Gastroesophageal sphincter (tissue), 4 donors: ENCODE data around the gene SOSTDC1. TPM values are rescaled to one million over a fixed set of nuclear protein-coding genes. Genes with fewer than 3 reads are reported as not detected.
"Not testable (repeated sequence)": the region's sequence is repeated elsewhere in the genome, so short reads cannot be mapped to it uniquely, and the experiment has no call there.

Source experiments
- ATAC-seq: fragments of 150-250 bp; one replicate; pipeline ENCODE4 v1.9.1; 2016; ENCODE audit warnings: mild to moderate bottlenecking, moderate library complexity
- H3K27ac ChIP-seq, 4 donors: fragments of 200-600 bp; sonication (generic) in 3 of 4; 1 replicate in 3 of 4; 2 replicates in 1 of 4; pipeline ENCODE4 v1.5.1; 2016 to 2019
- H3K27me3 ChIP-seq: fragments of 200-600 bp; sonication (generic); one replicate; pipeline ENCODE4 v1.5.1; 2019
- H3K36me3 ChIP-seq, 2 donors: fragments of 200-600 bp; sonication (generic); one replicate each; pipeline ENCODE4 v1.5.1; 2019; ENCODE audit warnings: control low read depth in 1 of 2
- H3K4me1 ChIP-seq, 3 donors: fragments of 200-600 bp; sonication (generic); 1 replicate in 2 of 3; 2 replicates in 1 of 3; pipeline ENCODE4 v1.5.1; 2016 to 2019; ENCODE audit warnings: control low read depth in 2 of 3
- H3K4me3 ChIP-seq, 2 donors: fragments of 200-600 bp; sonication (generic); one replicate each; pipeline ENCODE4 v1.5.1; 2019; ENCODE audit warnings: mild to moderate bottlenecking in 1 of 2, moderate library complexity in 1 of 2
- H3K9me3 ChIP-seq, 3 donors: fragments of 200-600 bp; sonication (generic); one replicate each; pipeline ENCODE4 v1.5.1; 2017 to 2019; ENCODE audit warnings: control low read depth in 2 of 3
- CTCF ChIP-seq, 4 experiments: fragments of 200-600 bp in 2 of 4; fragments of 450-650 bp in 2 of 4; sonication (generic) in 1 of 4; IDR thresholded peaks; one replicate each; pipeline ENCODE4 v1.5.1; 2017 to 2019; ENCODE audit warnings: antibody characterized with exemption in 4 of 4, mild to moderate bottlenecking in 2 of 4, moderate library complexity in 2 of 4
- EP300 ChIP-seq: sonication (generic); formaldehyde crosslinking; IDR thresholded peaks from one replicate; pipeline ENCODE4 v1.6.1; 2017; ENCODE audit warnings: antibody characterized with exemption, mild to moderate bottlenecking
- POLR2A ChIP-seq, 2 donors: fragments of 450-650 bp; IDR thresholded peaks; one replicate each; pipeline ENCODE4 v1.6.1; 2017; ENCODE audit warnings: antibody characterized with exemption in 2 of 2, mild to moderate bottlenecking in 2 of 2, moderate library complexity in 1 of 2
- POLR2AphosphoS5 ChIP-seq: sonication (generic); formaldehyde crosslinking; IDR thresholded peaks from one replicate; pipeline ENCODE4 v1.6.1; 2017; ENCODE audit warnings: antibody characterized with exemption
- WGBS, 2 donors: methylation state at CpG; one replicate each; pipeline ENCODE4 v1.1.5; 2018; ENCODE audit warnings: low coverage in 1 of 2; 5-methylcytosine and 5-hydroxymethylcytosine counted together
- total RNA-seq, 4 donors: library from RNA; depleted of rRNA; stranded (reverse); fragments of >200 nt; gene quantifications; one replicate each; pipeline ENCODE4 v1.1.0, GENCODE V29; 2016

The SOSTDC1 gene
- total RNA-seq, 4 donors from 2014 or later: 0.87 to 3.4 (median 3.0) TPM; not detected in 1

GRCh38 chr7:16447876-16448275 lies 17.7 kb downstream of the SOSTDC1 start:
- ATAC-seq: no peak
- WGBS, 2 donors: 45 to 60% methylated on average over 1 of the region's 1 CpG
- no peaks in the 10 kb centered on the region for H3K9me3 ChIP-seq

GRCh38 chr7:16446508-16446907 lies 19.0 kb downstream of the SOSTDC1 start:
- H3K27ac ChIP-seq: no peak overlapping the region
- TF ChIP-seq EP300 (no peak), POLR2A (IDR thresholded peaks at IDR 0.05) (no peak), POLR2AphosphoS5 (no peak), CTCF (IDR thresholded peaks at IDR 0.05) (no peak)
- no peak for ATAC-seq
- WGBS, 2 donors: 100% methylated on average over 1 of the region's 1 CpG
- H3K9me3 ChIP-seq: no peaks in the 10 kb centered on the region
- no peaks in the 10 kb centered on the region for H3K27me3 ChIP-seq
- H3K4me1 ChIP-seq: no peaks in the 10 kb centered on the region
- H3K4me3 ChIP-seq: no peak overlapping the region
- no peaks in the 10 kb centered on the region for H3K36me3 ChIP-seq

More at GRCh38 chr7:16447876-16448275, 17.7 kb downstream of the SOSTDC1 start:
- no peaks in the 10 kb centered on the region for H3K27me3 ChIP-seq
- no peak for TF ChIP-seq EP300
- no peak for TF ChIP-seq CTCF (IDR thresholded peaks at IDR 0.05)
- no peak for TF ChIP-seq POLR2AphosphoS5
- TF ChIP-seq POLR2A (IDR thresholded peaks at IDR 0.05): no peak
- no peaks in the 10 kb centered on the region for H3K4me1 ChIP-seq
- H3K27ac ChIP-seq: no peak overlapping the region
- no peak overlapping the region for H3K4me3 ChIP-seq
- H3K36me3 ChIP-seq: no peaks in the 10 kb centered on the region

GRCh38 chr7:16443871-16444270 lies 21.7 kb downstream of the SOSTDC1 start:
- not testable (repeated sequence) for H3K4me1 ChIP-seq, H3K36me3 ChIP-seq, H3K27ac ChIP-seq, H3K9me3 ChIP-seq, ATAC-seq, H3K4me3 ChIP-seq, H3K27me3 ChIP-seq
- WGBS, 2 donors: 88 to 93% methylated on average over 2 of the region's 2 CpGs

DNA sequence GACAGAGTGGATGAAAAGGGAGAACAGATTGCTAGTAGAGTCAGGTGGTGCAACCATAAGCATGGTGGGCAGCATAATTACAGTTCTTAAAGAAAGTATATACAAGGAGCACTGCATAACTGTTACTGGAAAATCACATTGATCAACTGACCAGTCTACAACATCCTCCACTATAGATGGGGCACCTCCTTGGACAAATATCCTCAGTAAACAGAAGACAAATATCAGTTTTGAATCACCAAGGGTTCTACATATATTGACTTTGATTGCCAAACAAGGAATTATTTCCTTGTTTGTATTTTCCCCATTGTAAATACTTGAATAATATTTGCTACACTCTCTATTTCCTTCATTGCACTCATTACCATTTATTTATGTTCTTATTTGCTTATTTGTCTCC lies 26.6 kb downstream of the SOSTDC1 start:
- Histone ChIP-seq H3K27ac (no peak overlapping the region), H3K9me3 (no peaks in the 10 kb centered on the region), H3K4me1 (peaks cover 0 to 2% (median 0%) of the 10 kb centered on the region in 3 donors), H3K4me3 (no peak overlapping the region), H3K27me3 (no peaks in the 10 kb centered on the region), H3K36me3 (no peaks in the 10 kb centered on the region)
- TF ChIP-seq POLR2AphosphoS5 (no peak), POLR2A (IDR thresholded peaks at IDR 0.05) (no peak), EP300 (no peak), CTCF (IDR thresholded peaks at IDR 0.05) (no peak)
- no peak for ATAC-seq

GRCh38 chr7:16436306-16436705 lies 29.2 kb downstream of the SOSTDC1 start:
- no peak for ATAC-seq
- peaks cover 0 to 7% (median 0%) of the 10 kb centered on the region in 3 donors for H3K4me1 ChIP-seq
- 74 to 83% methylated on average over 2 of the region's 2 CpGs for WGBS, 2 donors
- no peaks in the 10 kb centered on the region for H3K27me3 ChIP-seq
- H3K4me3 ChIP-seq: no peak overlapping the region
- no peaks in the 10 kb centered on the region for H3K9me3 ChIP-seq
- TF ChIP-seq POLR2AphosphoS5 (no peak), POLR2A (IDR thresholded peaks at IDR 0.05) (no peak), CTCF (IDR thresholded peaks at IDR 0.05) (no peak), EP300 (no peak)
- H3K36me3 ChIP-seq: no peaks in the 10 kb centered on the region
- H3K27ac ChIP-seq: no peak overlapping the region
